Measurements from ENCODE around the gene CYP4F8.

- TF ChIP-seq CTCF (IDR thresholded peaks at IDR 0.05 in 4 of 5, conservative IDR thresholded peaks at IDR 0.05 in 1 of 5) (no peak), POLR2A (IDR thresholded peaks at IDR 0.05) (no peak)
Observed at GRCh38 chr19:15643387-15643786, 28.4 kb downstream of the CYP4F8 start.

Measured in gastrocnemius medialis (tissue), 4 donors.